ES-I3 (cell line): ENCODE results near the gene PSMC4.
"Not testable (repeated sequence)": the region's sequence is repeated elsewhere in the genome, so short reads cannot be mapped to it uniquely, and the experiment has no call there.

Source experiments
- H3K36me3 ChIP-seq: 2 replicates; pipeline ENCODE4 v1.6.1; 2013; ENCODE audit warnings: mild to moderate bottlenecking, low read length, control low read depth, moderate library complexity; ENCODE audit not compliant: insufficient read depth
- H3K4me1 ChIP-seq: 2 replicates; pipeline ENCODE4 v1.6.1; 2013; ENCODE audit warnings: mild to moderate bottlenecking, control low read depth, low read length; ENCODE audit not compliant: insufficient read depth
- H3K9ac ChIP-seq: 2 replicates; pipeline ENCODE4 v1.6.1; 2013; ENCODE audit warnings: low read depth, mild to moderate bottlenecking, low read length, moderate library complexity
- H3K9me3 ChIP-seq: 2 replicates; pipeline ENCODE4 v1.6.1; 2013; ENCODE audit warnings: mild to moderate bottlenecking, low read length, moderate library complexity; ENCODE audit not compliant: control insufficient read depth, insufficient read depth

PSMC4 gene

GRCh38 chr19:39959407-39959806 lies 11.6 kb upstream of the PSMC4 start:
- H3K9me3 ChIP-seq, H3K36me3 ChIP-seq, H3K9ac ChIP-seq: not testable (repeated sequence)
- H3K4me1 ChIP-seq = peaks cover 12% of the 10 kb centered on the region

- H3K9ac ChIP-seq = no peak overlapping the region
- peaks cover 9% of the 10 kb centered on the region for H3K4me1 ChIP-seq
- H3K9me3 ChIP-seq = no peaks in the 10 kb centered on the region
- H3K36me3 ChIP-seq = no peaks in the 10 kb centered on the region
These were observed 7.1 kb upstream of the PSMC4 start for GRCh38 chr19:39963898-39964297.

GRCh38 chr19:39966617-39967016 lies 4.3 kb upstream of the PSMC4 start:
- H3K9ac ChIP-seq = no peak overlapping the region

GRCh38 chr19:39967561-39967960 lies 3.4 kb upstream of the PSMC4 start:
- peaks cover 4% of the 10 kb centered on the region for H3K36me3 ChIP-seq
- no peaks in the 10 kb centered on the region for H3K4me1 ChIP-seq
- no peak overlapping the region for H3K9ac ChIP-seq
- H3K9me3 ChIP-seq = no peaks in the 10 kb centered on the region

More at GRCh38 chr19:39966617-39967016, 4.3 kb upstream of the PSMC4 start:
- Histone ChIP-seq H3K36me3 (no peaks in the 10 kb centered on the region), H3K4me1 (no peaks in the 10 kb centered on the region), H3K9me3 (no peaks in the 10 kb centered on the region)

GRCh38 chr19:39968789-39969188 lies 2.2 kb upstream of the PSMC4 start:
- no peak overlapping the region for H3K9ac ChIP-seq
- H3K4me1 ChIP-seq = no peaks in the 10 kb centered on the region
- H3K36me3 ChIP-seq = peaks cover 11% of the 10 kb centered on the region
- no peaks in the 10 kb centered on the region for H3K9me3 ChIP-seq

- Histone ChIP-seq H3K9ac (no peak overlapping the region), H3K9me3 (no peaks in the 10 kb centered on the region), H3K4me1 (no peaks in the 10 kb centered on the region), H3K36me3 (peaks cover 16% of the 10 kb centered on the region)
These were observed 1.7 kb upstream of the PSMC4 start for GRCh38 chr19:39969266-39969665.

GRCh38 chr19:39969681-39970424 lies 1.1 kb upstream of the PSMC4 start:
- no peaks in the 10 kb centered on the region for H3K4me1 ChIP-seq

GRCh38 chr19:39970425-39970674 lies 615 bp upstream of the PSMC4 start:
- H3K9ac ChIP-seq = peak overlapping the region; percentile 93
- H3K36me3 ChIP-seq = peaks cover 22% of the 10 kb centered on the region
- no peaks in the 10 kb centered on the region for H3K9me3 ChIP-seq
- H3K4me1 ChIP-seq = no peaks in the 10 kb centered on the region

More at GRCh38 chr19:39969681-39970424, 1.1 kb upstream of the PSMC4 start:
- no peaks in the 10 kb centered on the region for H3K9me3 ChIP-seq
- H3K9ac ChIP-seq = peak overlapping the region; percentile 93
- H3K36me3 ChIP-seq = peaks cover 22% of the 10 kb centered on the region

- Histone ChIP-seq H3K9ac (peak overlapping the region; percentile 93), H3K4me1 (no peaks in the 10 kb centered on the region), H3K36me3 (peaks cover 26% of the 10 kb centered on the region), H3K9me3 (no peaks in the 10 kb centered on the region)
These were observed 543 bp downstream of the PSMC4 start for GRCh38 chr19:39971380-39972035.

GRCh38 chr19:39974377-39975155 lies 3.6 kb downstream of the PSMC4 start:
- Histone ChIP-seq H3K36me3 (peaks cover 34% of the 10 kb centered on the region), H3K9me3 (no peaks in the 10 kb centered on the region), H3K9ac (no peak overlapping the region), H3K4me1 (no peaks in the 10 kb centered on the region)

- Histone ChIP-seq H3K4me1 (no peaks in the 10 kb centered on the region), H3K9me3 (peaks cover 5% of the 10 kb centered on the region), H3K36me3 (peaks cover 19% of the 10 kb centered on the region), H3K9ac (no peak overlapping the region)
These were observed 11.9 kb downstream of the PSMC4 start for GRCh38 chr19:39982883-39983282.

GRCh38 chr19:39983695-39984300 lies 12.8 kb downstream of the PSMC4 start:
- Histone ChIP-seq H3K9me3 (peaks cover 5% of the 10 kb centered on the region), H3K9ac (no peak overlapping the region), H3K36me3 (peaks cover 17% of the 10 kb centered on the region), H3K4me1 (no peaks in the 10 kb centered on the region)

GRCh38 chr19:39986643-39987042 lies 15.7 kb downstream of the PSMC4 start:
- Histone ChIP-seq H3K9me3 (peaks cover 5% of the 10 kb centered on the region), H3K36me3 (no peaks in the 10 kb centered on the region), H3K9ac (no peak overlapping the region), H3K4me1 (no peaks in the 10 kb centered on the region)

- H3K9me3 ChIP-seq = peaks cover 5% of the 10 kb centered on the region
- H3K36me3 ChIP-seq = no peaks in the 10 kb centered on the region
- no peak overlapping the region for H3K9ac ChIP-seq
- no peaks in the 10 kb centered on the region for H3K4me1 ChIP-seq
These were observed 16.2 kb downstream of the PSMC4 start for GRCh38 chr19:39987167-39987566.
